ENCODE measurements around the gene TMEM106B.

DNA sequence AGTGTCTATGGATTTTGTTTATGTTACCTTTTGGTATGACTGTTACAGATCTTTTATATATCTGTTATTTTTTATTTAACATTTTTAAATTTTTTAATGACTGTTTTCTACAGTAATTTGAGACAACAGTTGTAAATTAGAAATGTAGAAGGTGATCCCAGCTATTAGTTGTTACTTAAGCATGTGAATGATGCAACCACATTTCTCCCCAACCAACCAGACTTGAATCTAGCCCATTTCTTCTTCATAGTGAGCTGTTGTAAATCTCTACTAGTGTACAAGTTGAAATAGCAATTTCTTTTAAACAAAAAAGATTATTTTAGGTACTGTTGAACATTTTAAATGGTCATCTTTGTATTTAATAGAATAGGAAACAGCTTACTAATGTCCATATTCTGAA, 18.0 kb downstream of the TMEM106B start:
- TF ChIP-seq, protein P1, sequence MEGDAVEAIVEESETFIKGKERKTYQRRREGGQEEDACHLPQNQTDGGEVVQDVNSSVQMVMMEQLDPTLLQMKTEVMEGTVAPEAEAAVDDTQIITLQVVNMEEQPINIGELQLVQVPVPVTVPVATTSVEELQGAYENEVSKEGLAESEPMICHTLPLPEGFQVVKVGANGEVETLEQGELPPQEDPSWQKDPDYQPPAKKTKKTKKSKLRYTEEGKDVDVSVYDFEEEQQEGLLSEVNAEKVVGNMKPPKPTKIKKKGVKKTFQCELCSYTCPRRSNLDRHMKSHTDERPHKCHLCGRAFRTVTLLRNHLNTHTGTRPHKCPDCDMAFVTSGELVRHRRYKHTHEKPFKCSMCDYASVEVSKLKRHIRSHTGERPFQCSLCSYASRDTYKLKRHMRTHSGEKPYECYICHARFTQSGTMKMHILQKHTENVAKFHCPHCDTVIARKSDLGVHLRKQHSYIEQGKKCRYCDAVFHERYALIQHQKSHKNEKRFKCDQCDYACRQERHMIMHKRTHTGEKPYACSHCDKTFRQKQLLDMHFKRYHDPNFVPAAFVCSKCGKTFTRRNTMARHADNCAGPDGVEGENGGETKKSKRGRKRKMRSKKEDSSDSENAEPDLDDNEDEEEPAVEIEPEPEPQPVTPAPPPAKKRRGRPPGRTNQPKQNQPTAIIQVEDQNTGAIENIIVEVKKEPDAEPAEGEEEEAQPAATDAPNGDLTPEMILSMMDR (IDR thresholded peaks at IDR 0.05): no peak
- TF ChIP-seq POLR2AphosphoS5 (IDR thresholded peaks at IDR 0.05): no peak
- no peak for TF ChIP-seq POLR2A (IDR thresholded peaks at IDR 0.05)
- TF ChIP-seq EP300 (IDR thresholded peaks at IDR 0.05): no peak

Measured in suprapubic skin (tissue), 4 donors.